Astrocyte (in vitro differentiated cells and primary cell): Measurements from ENCODE around the gene DIP2A. TPM values are rescaled to one million over a fixed set of nuclear protein-coding genes. Genes with fewer than 3 reads are reported as not detected.

Source experiments
- DNase-seq: peaks from one replicate; pipeline ENCODE4 v3.0.0-alpha.2; 2010; ENCODE audit warnings: low read depth
- FAIRE-seq: peaks from 2 replicates; lab custom pipeline; 2011; peaks lifted over from hg19 to GRCh38; lab: Jason Lieb, UNC
- H2AFZ ChIP-seq: 2 replicates; pipeline ENCODE4 v1.6.0; 2012; ENCODE audit warnings: low read depth, low read length, inconsistent platforms
- H3K27ac ChIP-seq: 2 replicates; pipeline ENCODE4 v1.5.1; 2011; ENCODE audit warnings: low read depth, low read length, inconsistent platforms
- H3K27me3 ChIP-seq: 2 replicates; pipeline ENCODE4 v1.6.0; 2011; ENCODE audit warnings: low read length, inconsistent platforms; ENCODE audit not compliant: insufficient read depth
- H3K36me3 ChIP-seq: 2 replicates; pipeline ENCODE4 v1.5.1; 2011; ENCODE audit warnings: low read length, inconsistent platforms; ENCODE audit not compliant: insufficient read depth
- H3K4me1 ChIP-seq: 2 replicates; pipeline ENCODE4 v1.5.1; 2011; ENCODE audit warnings: low read length, inconsistent platforms; ENCODE audit not compliant: insufficient read depth
- H3K4me2 ChIP-seq: 2 replicates; pipeline ENCODE4 v1.6.0; 2012; ENCODE audit warnings: low read length, inconsistent platforms
- H3K4me3 ChIP-seq: 2 replicates; pipeline ENCODE4 v1.5.1; 2011; ENCODE audit warnings: low read depth, mild to moderate bottlenecking, low read length, inconsistent platforms; ENCODE audit not compliant: insufficient read depth
- H3K79me2 ChIP-seq: 2 replicates; pipeline ENCODE4 v1.6.0; 2012; ENCODE audit warnings: mild to moderate bottlenecking, low read length, inconsistent platforms; ENCODE audit not compliant: insufficient read depth
- H3K9ac ChIP-seq: 2 replicates; pipeline ENCODE4 v1.6.0; 2012; ENCODE audit warnings: mild to moderate bottlenecking, low read length, inconsistent platforms
- H3K9me3 ChIP-seq: 2 replicates; pipeline ENCODE4 v1.5.1; 2012; ENCODE audit warnings: low read depth, mild to moderate bottlenecking, low read length, inconsistent platforms; ENCODE audit not compliant: insufficient read depth
- H4K20me1 ChIP-seq: 2 replicates; pipeline ENCODE4 v1.6.0; 2012; ENCODE audit warnings: low read length, inconsistent platforms; ENCODE audit not compliant: insufficient read depth
- H3K27ac Mint-ChIP-seq: one replicate; pipeline ENCODE4 v1.8.0; 2021; ENCODE audit warnings: mild to moderate bottlenecking, mixed read lengths; ENCODE audit not compliant: unreplicated experiment
- H3K27me3 Mint-ChIP-seq: one replicate; pipeline ENCODE4 v1.8.0; 2021; ENCODE audit warnings: low read depth, mixed read lengths; ENCODE audit not compliant: unreplicated experiment
- H3K36me3 Mint-ChIP-seq: one replicate; pipeline ENCODE4 v1.8.0; 2021; ENCODE audit warnings: low read depth, mixed read lengths; ENCODE audit not compliant: unreplicated experiment
- H3K4me1 Mint-ChIP-seq: one replicate; pipeline ENCODE4 v1.8.0; 2021; ENCODE audit warnings: low read depth, mixed read lengths; ENCODE audit not compliant: unreplicated experiment
- H3K4me3 Mint-ChIP-seq: one replicate; pipeline ENCODE4 v1.8.0; 2021; ENCODE audit warnings: mild to moderate bottlenecking, moderate library complexity, mixed read lengths; ENCODE audit not compliant: unreplicated experiment
- H3K9me3 Mint-ChIP-seq: one replicate; pipeline ENCODE4 v1.8.0; 2021; ENCODE audit warnings: mild to moderate bottlenecking, mixed read lengths; ENCODE audit not compliant: unreplicated experiment
- CTCF ChIP-seq: IDR thresholded peaks from 2 replicates; pipeline ENCODE4 v1.5.1; 2011; ENCODE audit warnings: low read depth, mild to moderate bottlenecking, inconsistent platforms, low read length, moderate library complexity; ENCODE audit not compliant: insufficient read depth
- EZH2 ChIP-seq: IDR thresholded peaks from 2 replicates; pipeline ENCODE4 v1.6.1; 2012; ENCODE audit warnings: mild to moderate bottlenecking, low read length, inconsistent platforms; ENCODE audit not compliant: insufficient read depth
- total RNA-seq: library from RNA; stranded (reverse); gene quantifications from 2 replicates; pipeline ENCODE4 v1.2.1, GENCODE V29; 2021

DIP2A gene
- total RNA-seq, 1 donor from 2014 or later: 35.4 TPM

- no peak overlapping the region for H3K4me3 Mint-ChIP-seq
Measured at GRCh38 chr21:46452710-46453109, 6.0 kb upstream of the DIP2A start.

GRCh38 chr21:46454142-46454541 lies 4.5 kb upstream of the DIP2A start:
- H3K27ac ChIP-seq: no peak overlapping the region
- Mint-ChIP-seq H3K27me3 (no peaks in the 10 kb centered on the region), H3K36me3 (peaks cover 11% of the 10 kb centered on the region), H3K27ac (no peak overlapping the region), H3K4me3 (no peak overlapping the region), H3K9me3 (peaks cover 2% of the 10 kb centered on the region), H3K4me1 (peaks cover 18% of the 10 kb centered on the region)
- peaks cover 24% of the 10 kb centered on the region for H3K4me1 ChIP-seq
- no peak overlapping the region for H2AFZ ChIP-seq
- no peaks in the 10 kb centered on the region for H3K9me3 ChIP-seq
- TF ChIP-seq EZH2 (no peak), CTCF (no peak)
- peak; percentile 17 for DNase-seq
- H3K27me3 ChIP-seq: no peaks in the 10 kb centered on the region
- no peaks in the 10 kb centered on the region for H3K36me3 ChIP-seq
- H3K79me2 ChIP-seq: peaks cover 27% of the 10 kb centered on the region
- H3K4me3 ChIP-seq: no peak overlapping the region
- H3K4me2 ChIP-seq: no peak overlapping the region
- H4K20me1 ChIP-seq: no peaks in the 10 kb centered on the region
- H3K9ac ChIP-seq: no peak overlapping the region
- no peak for FAIRE-seq

More at GRCh38 chr21:46452710-46453109, 6.0 kb upstream of the DIP2A start:
- peaks cover 21% of the 10 kb centered on the region for H3K4me1 ChIP-seq
- no peaks in the 10 kb centered on the region for H3K27me3 Mint-ChIP-seq
- FAIRE-seq (no peak), DNase-seq (no peak)
- H2AFZ ChIP-seq: no peak overlapping the region
- no peak overlapping the region for H3K4me2 ChIP-seq
- TF ChIP-seq CTCF (no peak), EZH2 (no peak)
- H4K20me1 ChIP-seq: no peaks in the 10 kb centered on the region
- H3K9me3 ChIP-seq: no peaks in the 10 kb centered on the region
- peaks cover 17% of the 10 kb centered on the region for H3K79me2 ChIP-seq
- no peak overlapping the region for H3K27ac Mint-ChIP-seq
- no peaks in the 10 kb centered on the region for H3K36me3 ChIP-seq
- H3K27ac ChIP-seq: no peak overlapping the region
- peaks cover 18% of the 10 kb centered on the region for H3K4me1 Mint-ChIP-seq
- H3K36me3 Mint-ChIP-seq: peaks cover 17% of the 10 kb centered on the region
- no peak overlapping the region for H3K9ac ChIP-seq
- H3K27me3 ChIP-seq: no peaks in the 10 kb centered on the region
- peaks cover 9% of the 10 kb centered on the region for H3K9me3 Mint-ChIP-seq
- no peak overlapping the region for H3K4me3 ChIP-seq

GRCh38 chr21:46454634-46455390 lies 3.9 kb upstream of the DIP2A start:
- H3K36me3 Mint-ChIP-seq: peaks cover 7% of the 10 kb centered on the region
- TF ChIP-seq CTCF: no peak
- TF ChIP-seq EZH2: no peak
- peaks cover 24% of the 10 kb centered on the region for H3K4me1 ChIP-seq
- H3K79me2 ChIP-seq: peaks cover 31% of the 10 kb centered on the region
- H3K36me3 ChIP-seq: no peaks in the 10 kb centered on the region
- H3K9me3 ChIP-seq: no peaks in the 10 kb centered on the region
- H2AFZ ChIP-seq: no peak overlapping the region
- H3K27ac Mint-ChIP-seq: no peak overlapping the region
- no peak overlapping the region for H3K4me3 ChIP-seq
- no peak for DNase-seq
- H3K27ac ChIP-seq: peak overlapping the region; percentile 43
- H3K4me2 ChIP-seq: peak overlapping the region; percentile 61
- H4K20me1 ChIP-seq: peaks cover 3% of the 10 kb centered on the region
- no peaks in the 10 kb centered on the region for H3K27me3 ChIP-seq
- no peak for FAIRE-seq
- no peak overlapping the region for H3K4me3 Mint-ChIP-seq
- peaks cover 18% of the 10 kb centered on the region for H3K4me1 Mint-ChIP-seq
- no peaks in the 10 kb centered on the region for H3K27me3 Mint-ChIP-seq
- no peaks in the 10 kb centered on the region for H3K9me3 Mint-ChIP-seq
- peak overlapping the region; percentile 20 for H3K9ac ChIP-seq
